K562 (cell line): ENCODE measurements around the gene METTL25B. TPM values are rescaled to one million over a fixed set of nuclear protein-coding genes. Genes with fewer than 3 reads are reported as not detected.

Experiments
- CBFA2T2 ChIP-seq: fragments of 450-650 bp; conservative IDR thresholded peaks from 2 replicates; pipeline ENCODE4 v1.6.1; 2017; ENCODE audit warnings: mild to moderate bottlenecking
- CBX5 ChIP-seq: IDR thresholded peaks from 2 replicates; pipeline ENCODE4 v1.6.1; 2014; ENCODE audit warnings: low read depth, borderline replicate concordance
- CEBPB ChIP-seq: fragments of 450-650 bp; IDR thresholded peaks from 2 replicates; pipeline ENCODE4 v1.6.1; 2016; ENCODE audit warnings: missing genetic modification characterization, missing compliant biosample characterization
- EP400 ChIP-seq: fragments of 450-650 bp; IDR thresholded peaks from 2 replicates; pipeline ENCODE4 v1.6.1; 2017; ENCODE audit warnings: antibody characterized with exemption, mild to moderate bottlenecking, moderate library complexity
- MEIS2 ChIP-seq: fragments of 450-650 bp; IDR thresholded peaks from 2 replicates; pipeline ENCODE4 v1.6.1; 2014; ENCODE audit warnings: mild to moderate bottlenecking; ENCODE audit not compliant: partially characterized antibody
- PRPF4 ChIP-seq: fragments of 200-400 bp; formaldehyde crosslinking; IDR thresholded peaks from one replicate; pipeline ENCODE4 v1.6.1; 2017; ENCODE audit warnings: low read length, low read depth, mild to moderate bottlenecking; ENCODE audit not compliant: insufficient read depth, poor library complexity, severe bottlenecking
- SMARCC2 ChIP-seq: fragments of 450-650 bp; IDR thresholded peaks from 2 replicates; pipeline ENCODE4 v1.6.1; 2017; ENCODE audit warnings: antibody characterized with exemption, moderate library complexity, mild to moderate bottlenecking, low read depth
- SRF ChIP-seq, 2 experiments: fragments of 250-450, 450-650 bp in 1 of 2; sonication (Bioruptor Pico) in 1 of 2; sonication (generic) in 1 of 2; formaldehyde crosslinking; IDR thresholded peaks; 2 replicates each; pipeline versions ENCODE4 v1.5.0 to v1.5.1; 2020 to 2022; ENCODE audit warnings: mild to moderate bottlenecking in 1 of 2, missing genetic modification reagents in 1 of 2
- TCF7L2 ChIP-seq: fragments of 150-350 bp; IDR thresholded peaks from 2 replicates; pipeline ENCODE4 v1.6.1; 2016; ENCODE audit warnings: low read depth, mild to moderate bottlenecking, low read length, moderate library complexity
- XRCC3 ChIP-seq: fragments of 450-650 bp; IDR thresholded peaks from 2 replicates; pipeline ENCODE4 v1.6.1; 2017; ENCODE audit warnings: mild to moderate bottlenecking, moderate library complexity
- ZFP1 ChIP-seq: fragments of 450-650 bp; formaldehyde crosslinking; IDR thresholded peaks from 2 replicates; pipeline ENCODE4 v1.4.0; 2020; ENCODE audit warnings: mild to moderate bottlenecking, mixed read lengths
- ZNF589 ChIP-seq: fragments of 200-800 bp; sonication (Bioruptor generic); IDR thresholded peaks from 2 replicates; pipeline ENCODE4 v1.6.1; 2016; ENCODE audit warnings: low read depth, missing genetic modification characterization, missing compliant biosample characterization
- ZSCAN32 ChIP-seq: fragments of 450-650 bp; formaldehyde crosslinking; IDR thresholded peaks from 2 replicates; pipeline ENCODE4 v1.4.0; 2020; ENCODE audit warnings: mild to moderate bottlenecking, moderate library complexity
- polyA plus RNA-seq, 8 experiments: library from polyadenylated mRNA; depleted of rRNA in 4 of 8; stranded (reverse) in 5 of 8; unstranded in 3 of 8; fragments of >200 nt; fragmentation: Nextera tagmentation in 2 of 8; fragmentation: Illumina TruSeq in 1 of 8; extraction: Ambion mirVana in 2 of 8; extraction: Trizol in 1 of 8; gene quantifications; 2 replicates each; pipeline versions ENCODE4 v1.2.1 to v1.2.3, GENCODE V29; 2011 to 2014; ENCODE audit warnings: inconsistent platforms in 1 of 8, missing spikeins in 1 of 8
- total RNA-seq, 7 experiments: library from RNA; depleted of rRNA in 6 of 7; stranded (reverse); fragments of >200 nt in 6 of 7; fragmentation: Illumina TruSeq in 2 of 7; extraction: Trizol in 2 of 7; gene quantifications; 2 replicates each; pipeline versions ENCODE4 v1.2.1 to v1.2.3, GENCODE V29; 2011 to 2021; ENCODE audit warnings: low replicate concordance in 1 of 7
- TF ChIP-seq, protein P1 (sequence below): IDR thresholded peaks from 3 replicates; pipeline ENCODE4 v1.6.1; 2011; ENCODE audit warnings: borderline replicate concordance, mild to moderate bottlenecking; ENCODE audit not compliant: insufficient read length, insufficient read depth
- TF ChIP-seq, protein P2 (sequence below): fragments of 250-450 bp; sonication (Bioruptor Pico); IDR thresholded peaks from 2 replicates; pipeline ENCODE4 v1.6.1; 2021; ENCODE audit warnings: mild to moderate bottlenecking
- TF ChIP-seq, protein P3 (sequence below): fragments of 250-450 bp; sonication (Bioruptor Pico); IDR thresholded peaks from 2 replicates; pipeline ENCODE4 v1.9.0; 2021; ENCODE audit warnings: mild to moderate bottlenecking, inconsistent platforms

METTL25B gene
- total and polyA plus RNA-seq, 9 of the 15 experiments (the other 6 are each of a cell fraction or from before 2014, with no cell fraction given): 7.7 to 48.3 (median 33.1) TPM

DNA sequence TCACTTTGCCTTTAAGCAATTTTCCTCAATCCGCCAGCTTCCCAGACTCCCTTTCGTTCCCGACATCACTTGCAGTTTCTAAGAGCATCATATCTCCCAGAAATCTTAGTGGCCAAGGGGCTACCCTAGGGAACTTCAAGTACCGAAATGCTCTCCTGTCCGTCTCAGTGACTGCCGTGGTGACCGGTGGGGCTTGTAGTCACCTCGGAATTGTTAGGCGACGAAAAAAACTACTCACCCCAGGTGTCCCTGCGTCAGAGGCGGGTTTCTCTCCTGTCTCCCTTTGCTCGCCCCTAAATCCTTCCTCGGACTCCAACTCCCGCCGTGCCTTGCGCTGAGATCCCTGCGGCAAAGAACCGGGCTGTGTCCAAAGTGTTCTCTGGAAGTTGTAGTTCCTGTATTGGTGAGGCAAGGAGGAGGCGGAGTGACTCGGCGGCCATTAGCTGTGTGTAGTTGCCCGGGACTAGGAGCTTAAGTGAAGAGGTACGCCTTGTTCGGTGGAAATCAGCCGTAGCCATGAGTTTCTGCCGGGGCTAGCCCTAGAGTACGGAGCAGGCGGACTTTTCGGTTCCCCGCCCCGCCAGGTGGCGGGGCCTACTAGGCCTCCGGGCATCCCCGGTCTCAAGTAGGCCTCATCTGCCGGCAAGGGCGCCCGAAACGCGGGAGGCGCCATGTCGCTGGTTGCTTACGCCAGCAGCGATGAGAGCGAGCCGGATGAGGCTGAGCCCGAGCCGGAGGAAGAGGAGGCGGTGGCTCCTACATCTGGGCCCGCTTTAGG is 39.0 kb downstream of the METTL25B start, which contains the start of gene PRCC (continued):
- TF ChIP-seq, protein P1, sequence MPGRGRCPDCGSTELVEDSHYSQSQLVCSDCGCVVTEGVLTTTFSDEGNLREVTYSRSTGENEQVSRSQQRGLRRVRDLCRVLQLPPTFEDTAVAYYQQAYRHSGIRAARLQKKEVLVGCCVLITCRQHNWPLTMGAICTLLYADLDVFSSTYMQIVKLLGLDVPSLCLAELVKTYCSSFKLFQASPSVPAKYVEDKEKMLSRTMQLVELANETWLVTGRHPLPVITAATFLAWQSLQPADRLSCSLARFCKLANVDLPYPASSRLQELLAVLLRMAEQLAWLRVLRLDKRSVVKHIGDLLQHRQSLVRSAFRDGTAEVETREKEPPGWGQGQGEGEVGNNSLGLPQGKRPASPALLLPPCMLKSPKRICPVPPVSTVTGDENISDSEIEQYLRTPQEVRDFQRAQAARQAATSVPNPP: no peak
- TF ChIP-seq PRPF4 (no peak), TCF7L2 (no peak; the same call in 1 of the 2 replicates), ZNF589 (CRISPR knock-in tag) (peak; percentile 92; the same call in 1 of the 2 replicates), EP400 (peak; percentile 91), MEIS2 (peak; percentile 76), CEBPB (tag) (peak; percentile 13; the same call in 1 of the 2 replicates), ZFP1 (CRISPR knock-in tag) (no peak), SRF (CRISPR knock-in tag; IDR thresholded peaks at IDR 0.05) (peak in 1 of 2 experiments; percentile 70; a peak in 1 of 4 replicates), CBFA2T2 (no peak), ZSCAN32 (CRISPR knock-in tag) (no peak), XRCC3 (no peak), CBX5 (no peak), SMARCC2 (no peak)
- TF ChIP-seq, protein P2, sequence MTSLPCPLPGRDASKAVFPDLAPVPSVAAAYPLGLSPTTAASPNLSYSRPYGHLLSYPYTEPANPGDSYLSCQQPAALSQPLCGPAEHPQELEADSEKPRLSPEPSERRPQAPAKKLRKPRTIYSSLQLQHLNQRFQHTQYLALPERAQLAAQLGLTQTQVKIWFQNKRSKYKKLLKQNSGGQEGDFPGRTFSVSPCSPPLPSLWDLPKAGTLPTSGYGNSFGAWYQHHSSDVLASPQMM (CRISPR knock-in tag): no peak
- TF ChIP-seq, protein P3, sequence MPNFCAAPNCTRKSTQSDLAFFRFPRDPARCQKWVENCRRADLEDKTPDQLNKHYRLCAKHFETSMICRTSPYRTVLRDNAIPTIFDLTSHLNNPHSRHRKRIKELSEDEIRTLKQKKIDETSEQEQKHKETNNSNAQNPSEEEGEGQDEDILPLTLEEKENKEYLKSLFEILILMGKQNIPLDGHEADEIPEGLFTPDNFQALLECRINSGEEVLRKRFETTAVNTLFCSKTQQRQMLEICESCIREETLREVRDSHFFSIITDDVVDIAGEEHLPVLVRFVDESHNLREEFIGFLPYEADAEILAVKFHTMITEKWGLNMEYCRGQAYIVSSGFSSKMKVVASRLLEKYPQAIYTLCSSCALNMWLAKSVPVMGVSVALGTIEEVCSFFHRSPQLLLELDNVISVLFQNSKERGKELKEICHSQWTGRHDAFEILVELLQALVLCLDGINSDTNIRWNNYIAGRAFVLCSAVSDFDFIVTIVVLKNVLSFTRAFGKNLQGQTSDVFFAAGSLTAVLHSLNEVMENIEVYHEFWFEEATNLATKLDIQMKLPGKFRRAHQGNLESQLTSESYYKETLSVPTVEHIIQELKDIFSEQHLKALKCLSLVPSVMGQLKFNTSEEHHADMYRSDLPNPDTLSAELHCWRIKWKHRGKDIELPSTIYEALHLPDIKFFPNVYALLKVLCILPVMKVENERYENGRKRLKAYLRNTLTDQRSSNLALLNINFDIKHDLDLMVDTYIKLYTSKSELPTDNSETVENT (CRISPR knock-in tag): no peak; the same call in 1 of the 2 replicates
